Measurements from ENCODE around the gene SMARCA4.

DNA sequence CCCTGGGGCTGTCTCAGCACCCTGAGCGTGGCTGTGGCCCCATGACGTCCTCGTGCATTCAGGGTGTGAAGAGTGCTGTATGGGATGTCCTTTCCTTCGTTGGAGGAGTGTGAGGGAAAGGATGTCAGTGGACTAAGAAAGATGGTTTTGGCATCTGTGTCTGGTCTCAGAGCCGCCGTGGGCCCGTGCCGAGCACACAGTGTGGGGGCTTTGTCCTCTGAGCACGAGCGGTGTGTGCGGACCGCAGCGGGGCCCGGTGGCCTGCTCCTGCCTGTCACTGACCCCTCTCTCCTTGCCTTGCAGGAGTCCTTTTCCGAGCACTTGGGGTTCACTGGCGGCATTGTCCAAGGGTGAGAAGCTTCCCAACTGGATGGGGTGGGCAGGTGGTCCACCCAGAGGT is 65.2 kb downstream of the SMARCA4 start:
- TF ChIP-seq GATA2 (IDR thresholded peaks at IDR 0.05; ENCODE audit: low read depth, low read length) (no peak), GATA3 (IDR thresholded peaks at IDR 0.05; ENCODE audit: low read depth, low read length) (no peak)

All from SH-SY5Y (cell line).